NCI-H82 (cell line): ENCODE results near the gene SH3BP1.
"Not testable (repeated sequence)": the region's sequence is repeated elsewhere in the genome, so short reads cannot be mapped to it uniquely, and the experiment has no call there.

Source experiments
- DNase-seq: peaks from one replicate; lab custom pipeline; 2025; lab: John Stamatoyannopoulos, UW

Gene SH3BP1

DNA sequence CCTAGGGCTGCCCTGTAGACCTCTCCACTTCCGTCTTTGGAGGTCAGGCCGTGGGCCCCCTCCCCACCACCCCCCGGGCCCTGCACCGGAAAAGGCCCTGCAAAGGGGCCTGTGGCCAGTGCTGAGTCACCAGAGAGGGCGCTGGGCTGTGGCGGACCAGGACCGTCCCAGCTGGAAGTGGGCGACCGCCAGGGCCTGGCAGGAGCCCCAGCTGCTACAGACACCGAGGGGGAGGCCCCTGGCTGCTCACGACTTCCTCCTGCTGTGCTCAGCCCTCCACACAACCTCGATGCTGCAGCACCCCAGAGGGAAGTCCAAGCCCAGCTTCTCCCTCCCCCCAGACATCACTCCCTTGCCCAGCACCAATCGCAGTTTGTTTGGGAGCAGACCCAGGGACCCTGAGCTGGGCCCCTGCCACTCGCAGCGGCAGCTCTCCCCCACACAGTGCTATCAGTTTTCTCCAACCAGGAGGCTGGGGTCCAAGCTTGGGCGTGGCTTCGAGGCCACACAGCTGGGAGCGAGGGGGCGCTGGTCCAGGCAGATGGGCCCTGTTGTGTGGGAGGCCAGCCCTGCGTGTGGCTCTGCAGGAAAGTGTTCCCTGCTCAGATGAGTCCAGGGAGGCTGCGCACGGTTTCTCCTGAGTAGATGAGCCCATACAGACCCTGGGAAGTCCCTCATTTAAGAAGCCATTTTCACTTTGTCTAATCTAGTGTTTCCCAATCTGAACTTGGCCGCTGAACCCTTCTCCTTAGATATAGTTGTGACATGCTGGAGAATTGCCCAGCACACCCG lies 5.6 kb upstream of the SH3BP1 start:
- peak; percentile 70 for DNase-seq

- no peak for DNase-seq
These were observed 5.0 kb upstream of the SH3BP1 start for GRCh38 chr22:37634417-37634924.

DNA sequence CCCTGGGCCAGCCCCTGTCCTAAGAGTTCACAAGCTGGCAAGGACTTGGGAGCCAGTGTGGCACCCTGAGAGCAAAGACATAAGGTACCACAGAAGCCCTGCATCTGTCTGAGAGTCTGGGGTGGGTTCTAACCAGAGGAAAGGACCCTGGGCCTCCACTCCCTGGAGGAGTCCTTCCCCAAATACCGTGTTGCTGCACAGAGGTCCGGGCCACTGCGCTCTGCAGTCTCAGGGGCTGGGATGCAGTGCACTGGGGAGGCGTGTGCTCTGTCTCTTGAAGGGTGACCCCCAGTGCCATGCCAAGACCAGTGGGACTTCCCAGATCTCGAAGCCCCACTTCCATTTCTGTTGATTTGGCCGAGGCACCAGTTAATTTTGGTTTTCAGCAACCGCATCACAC lies 4.3 kb upstream of the SH3BP1 start:
- DNase-seq, result no peak

DNA sequence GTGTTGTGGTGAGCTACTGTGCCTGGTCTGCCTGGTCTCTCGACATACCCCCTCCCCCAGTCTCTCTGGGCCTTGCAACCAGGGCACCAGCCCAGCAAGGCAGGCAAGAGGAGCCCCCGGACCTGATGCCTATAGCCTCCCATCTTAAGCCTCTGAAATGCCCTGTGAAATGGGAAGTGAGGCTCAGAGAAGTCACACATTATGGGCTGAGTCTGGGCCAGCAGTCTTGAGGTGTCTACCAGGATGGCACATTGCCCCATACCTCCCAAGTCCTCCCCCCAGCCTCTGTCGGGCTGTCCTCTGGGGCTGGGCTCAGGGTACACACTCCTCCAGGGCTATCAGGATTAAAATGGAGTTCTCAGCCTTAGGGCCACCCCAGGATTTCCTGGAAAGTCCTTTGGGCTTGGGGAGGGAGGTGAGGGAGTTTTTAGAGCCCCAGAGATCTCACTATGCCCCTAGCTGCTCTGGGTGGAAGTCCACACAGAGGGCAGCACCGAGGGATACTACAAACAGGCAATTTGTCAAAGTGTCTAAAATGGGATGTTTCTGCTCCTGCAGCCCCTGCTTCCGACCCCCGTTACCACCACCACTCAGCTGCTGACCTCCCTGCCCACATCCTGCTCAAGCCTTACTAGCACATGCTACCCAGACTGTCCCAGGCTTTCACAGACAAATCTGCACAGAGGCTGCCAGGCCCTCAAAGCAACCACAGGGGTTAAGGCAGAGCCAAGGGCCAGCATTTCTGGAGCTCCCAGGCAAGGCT lies 3.1 kb upstream of the SH3BP1 start:
- no peak for DNase-seq

DNA sequence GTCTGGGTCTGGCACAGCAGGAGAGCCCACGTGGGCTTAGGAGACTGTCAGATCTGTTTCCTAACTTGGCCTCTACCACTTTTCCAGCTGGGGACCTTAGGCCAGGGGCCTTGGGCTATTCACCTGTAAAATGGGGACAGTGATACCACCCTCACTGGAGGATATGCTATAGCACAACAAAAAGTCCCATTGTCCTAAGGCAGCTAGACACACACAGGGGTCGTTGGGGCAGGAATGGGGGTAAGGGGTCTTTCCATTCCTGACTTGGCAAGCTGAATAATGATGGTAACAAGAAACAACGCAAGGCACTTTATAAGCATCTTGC lies 2.6 kb upstream of the SH3BP1 start:
- no peak for DNase-seq

- no peak for DNase-seq
These were observed 939 bp upstream of the SH3BP1 start for GRCh38 chr22:37638391-37639069.

DNA sequence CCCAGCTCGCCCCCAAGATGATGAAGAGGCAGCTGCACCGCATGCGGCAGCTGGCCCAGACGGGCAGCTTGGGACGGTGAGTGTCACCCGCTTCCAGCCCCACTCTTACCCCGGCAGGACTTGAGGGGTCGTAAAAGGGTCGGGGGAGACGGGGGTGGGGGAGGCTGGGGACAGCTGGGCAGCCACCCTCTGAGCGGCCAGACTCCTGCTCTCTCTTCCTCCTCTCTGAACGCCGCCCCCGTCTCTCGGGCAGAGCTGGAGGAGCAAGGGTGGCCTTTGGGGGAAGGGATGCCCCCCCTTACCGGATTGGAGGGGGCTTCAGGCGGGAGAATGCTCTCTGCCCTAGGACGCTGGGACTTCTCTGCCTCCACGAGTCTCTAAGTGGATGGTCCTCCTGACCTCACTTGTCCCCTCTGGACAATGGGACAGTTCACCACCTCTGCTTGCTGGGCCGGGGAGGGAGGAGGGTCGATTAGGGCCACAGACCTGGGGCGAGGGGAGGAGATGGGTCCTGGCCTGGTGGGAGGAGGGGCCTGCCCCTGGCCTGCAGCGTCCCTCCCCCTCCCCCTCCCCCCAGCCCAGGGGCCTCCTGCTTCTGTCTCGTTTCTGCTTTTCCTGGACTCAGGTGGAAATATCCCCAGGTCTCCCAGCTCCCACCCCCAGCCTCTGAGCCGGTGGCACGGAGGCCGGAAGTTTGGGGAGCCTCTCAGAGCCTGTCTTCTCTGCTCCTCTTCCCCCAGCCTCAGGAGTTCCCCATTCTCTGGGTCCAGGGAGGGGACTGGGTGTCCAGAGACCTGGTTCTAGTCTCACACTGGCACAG lies 512 bp downstream of the SH3BP1 start:
- no peak for DNase-seq

- DNase-seq, result no peak
These were observed 1.4 kb downstream of the SH3BP1 start for GRCh38 chr22:37640591-37641560.

DNA sequence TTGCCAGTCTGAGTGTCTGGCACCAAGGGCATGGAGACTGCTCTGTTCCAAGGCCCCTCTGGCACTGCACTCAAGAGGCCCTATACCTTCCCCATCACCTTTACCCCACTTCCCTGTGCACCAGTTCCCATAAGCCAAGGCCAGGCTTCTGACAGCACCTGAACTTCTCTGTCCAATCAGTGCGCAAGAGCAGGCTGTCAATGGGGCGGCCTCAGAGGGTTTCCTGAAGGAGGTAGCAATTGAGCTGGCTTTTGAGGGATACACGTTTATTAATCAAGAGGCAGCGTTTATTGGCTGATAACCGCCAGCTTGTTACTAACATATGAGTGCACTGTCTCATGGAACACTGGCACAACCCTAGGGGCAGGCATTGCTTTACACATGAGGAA lies 2.1 kb downstream of the SH3BP1 start:
- no peak for DNase-seq

DNA sequence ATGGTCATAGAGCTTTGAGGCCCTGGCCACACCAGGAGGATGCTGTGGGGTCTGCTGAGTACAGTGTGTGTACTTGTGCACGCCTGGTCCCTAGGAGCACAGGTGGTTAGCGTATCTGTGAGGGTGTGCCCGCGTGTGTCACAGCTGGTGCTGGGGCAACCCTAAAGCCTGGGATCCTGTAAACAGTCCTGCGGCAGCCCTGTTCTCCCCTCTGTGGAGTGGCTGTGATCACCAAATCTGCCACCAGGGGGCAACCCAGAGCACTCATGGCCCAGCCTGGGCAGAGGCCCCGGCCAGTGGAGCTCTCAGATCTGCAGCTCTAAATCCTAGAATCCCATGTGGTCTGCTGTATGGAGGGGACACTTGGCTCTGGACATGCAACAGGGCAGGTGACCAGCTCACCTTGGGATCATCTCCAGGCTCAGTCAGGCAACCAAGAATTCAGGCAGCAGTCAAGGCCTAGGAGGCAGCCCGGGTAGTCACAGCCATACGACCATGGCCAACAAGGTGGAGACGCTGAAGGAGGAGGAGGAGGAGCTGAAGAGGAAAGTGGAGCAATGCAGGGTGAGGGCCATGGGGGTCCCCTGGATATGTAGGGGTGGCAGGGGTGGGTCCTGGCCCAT lies 3.9 kb downstream of the SH3BP1 start:
- DNase-seq, result peak; percentile 81

DNA sequence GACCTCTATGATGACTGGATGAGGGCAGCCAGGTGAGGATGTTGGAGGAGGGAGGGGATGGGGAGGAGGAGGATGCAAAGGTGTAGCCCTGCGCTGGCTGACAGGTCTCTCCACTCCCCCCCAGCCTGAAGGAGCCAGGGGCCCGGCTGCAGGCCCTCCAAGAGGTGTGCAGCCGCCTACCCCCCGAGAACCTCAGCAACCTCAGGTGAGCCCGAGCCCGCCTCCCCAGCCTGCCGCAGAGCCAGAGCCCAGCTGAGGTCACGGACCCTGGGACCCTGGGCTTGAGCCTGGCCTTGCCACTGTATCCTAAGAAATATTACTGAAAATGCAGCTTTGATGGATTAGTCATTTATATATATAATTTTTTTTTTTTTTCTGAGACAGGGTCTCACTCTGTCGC lies 7.8 kb downstream of the SH3BP1 start:
- DNase-seq, result no peak

DNA sequence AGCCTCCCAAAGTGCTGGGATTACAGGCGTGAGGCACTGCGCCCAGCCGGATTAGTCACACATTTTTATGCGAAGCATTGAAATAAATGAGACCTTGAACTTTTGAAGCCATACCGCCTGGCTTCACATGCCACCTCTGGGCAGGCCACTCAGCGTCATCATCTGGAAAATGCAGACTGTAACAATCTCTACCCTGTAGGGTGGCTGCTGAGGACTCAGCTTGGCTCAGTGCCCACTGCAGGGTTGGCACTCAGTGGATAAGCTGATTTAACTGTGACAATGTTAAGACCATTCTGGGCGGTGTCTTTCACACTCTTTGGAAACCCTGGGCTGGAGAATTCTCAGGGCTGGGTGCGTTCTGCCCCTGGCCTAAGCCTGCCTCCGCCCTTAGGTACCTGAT lies 8.5 kb downstream of the SH3BP1 start:
- DNase-seq, result peak; percentile 57

GRCh38 chr22:37650463-37651136 lies 11.1 kb downstream of the SH3BP1 start:
- DNase-seq, result no peak

GRCh38 chr22:37654563-37655251 lies 15.2 kb downstream of the SH3BP1 start:
- DNase-seq, result no peak

DNA sequence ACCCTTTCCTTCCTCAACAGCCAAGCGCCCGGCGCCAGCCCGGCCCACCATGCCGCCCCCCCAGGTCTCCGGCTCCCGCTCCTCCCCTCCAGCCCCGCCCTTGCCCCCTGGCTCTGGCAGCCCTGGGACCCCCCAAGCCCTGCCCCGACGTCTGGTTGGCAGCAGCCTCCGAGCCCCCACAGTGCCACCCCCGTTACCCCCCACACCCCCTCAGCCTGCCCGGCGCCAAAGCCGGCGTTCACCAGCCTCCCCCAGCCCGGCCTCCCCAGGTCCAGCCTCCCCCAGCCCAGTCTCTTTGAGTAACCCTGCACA lies 15.7 kb downstream of the SH3BP1 start:
- DNase-seq, result no peak

DNA sequence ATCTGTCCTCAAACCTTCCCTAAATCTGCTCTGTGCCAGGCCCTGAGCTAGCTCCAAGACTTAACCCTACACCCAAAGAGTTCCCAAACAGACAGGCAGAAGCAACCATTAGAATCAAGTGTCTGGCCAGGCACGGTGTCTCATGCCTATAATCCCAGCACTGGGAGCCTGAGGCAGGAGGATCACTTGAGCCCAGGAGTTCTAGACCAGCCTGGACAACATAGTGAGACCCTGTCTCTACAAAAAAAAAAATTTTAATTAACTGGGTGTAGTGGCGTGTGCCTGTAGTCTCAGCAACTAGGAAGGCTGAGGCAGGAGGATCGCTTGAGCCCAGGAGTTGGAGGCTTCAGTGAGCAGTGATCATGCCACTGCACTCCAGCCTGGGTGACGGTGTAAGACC lies 17.1 kb downstream of the SH3BP1 start:
- DNase-seq, result not testable (repeated sequence)

DNA sequence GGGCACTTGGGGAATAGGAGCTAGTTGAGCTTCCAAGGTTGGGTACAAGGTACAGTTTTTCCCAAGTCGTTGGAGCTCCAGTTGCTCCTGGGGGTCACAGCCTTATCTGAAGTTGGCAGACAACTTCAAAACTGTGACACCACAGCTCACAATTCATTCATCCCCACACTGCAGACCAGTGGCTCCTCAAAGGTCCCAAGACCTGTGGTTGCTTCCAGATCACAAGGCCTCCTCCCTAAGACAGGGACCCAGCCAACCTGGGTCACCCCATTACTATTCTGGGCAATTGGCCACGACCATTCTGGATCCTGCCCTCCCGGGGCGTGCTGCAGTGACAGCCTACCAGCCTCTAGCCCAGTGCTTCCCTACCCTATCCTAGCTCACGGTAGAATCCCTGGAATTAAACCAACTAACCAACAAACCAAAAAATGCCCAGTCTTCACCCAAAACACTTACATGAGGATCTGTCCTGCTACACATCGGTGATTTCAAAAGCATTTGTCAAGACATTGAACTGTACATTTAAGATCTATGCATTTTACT lies 18.2 kb downstream of the SH3BP1 start:
- DNase-seq, result peak; percentile 23

DNA sequence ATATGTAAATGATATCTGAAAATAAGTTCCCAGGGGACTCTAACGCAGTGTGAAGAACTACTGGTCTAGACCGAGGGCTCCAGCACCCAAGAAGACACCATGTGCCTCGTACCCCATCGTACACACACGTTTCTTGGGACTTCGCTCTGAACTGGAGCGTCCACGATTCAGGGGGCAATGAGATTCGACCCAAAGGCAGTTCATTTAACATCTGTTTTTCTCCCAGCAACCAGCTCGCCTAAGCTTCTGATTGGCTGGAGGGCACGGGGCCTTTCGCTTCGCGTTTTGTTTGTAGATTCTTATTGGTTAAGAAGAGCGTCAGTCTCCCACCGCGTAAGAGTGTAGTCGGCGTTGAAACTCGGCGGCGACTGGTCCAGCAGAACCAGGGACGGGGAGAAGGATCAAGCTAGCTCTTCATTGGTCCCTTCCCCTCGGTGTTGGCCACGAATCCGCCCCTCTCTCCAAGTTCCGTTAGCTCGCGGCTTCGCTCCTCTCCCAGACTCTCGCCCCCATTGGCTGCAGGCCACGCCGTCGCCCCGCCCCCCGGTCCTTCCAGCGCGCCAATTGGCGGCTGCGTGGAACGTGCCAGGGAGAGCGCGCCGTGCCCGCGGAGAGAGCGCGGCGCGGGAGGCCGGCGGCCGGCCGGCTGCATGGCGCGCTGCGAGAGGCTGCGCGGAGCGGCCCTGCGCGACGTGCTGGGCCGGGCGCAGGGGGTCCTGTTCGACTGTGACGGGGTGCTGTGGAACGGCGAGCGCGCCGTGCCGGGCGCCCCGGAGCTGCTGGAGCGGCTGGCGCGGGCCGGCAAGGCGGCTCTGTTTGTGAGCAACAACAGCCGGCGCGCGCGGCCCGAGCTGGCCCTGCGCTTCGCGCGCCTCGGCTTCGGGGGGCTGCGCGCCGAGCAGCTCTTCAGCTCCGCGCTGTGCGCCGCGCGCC lies 18.9 kb downstream of the SH3BP1 start, which contains the start of gene PDXP:
PDXP (plus strand) TSS at position 591 of the 933 bp plus-strand sequence; CDS start at position 651, 60 bp downstream.
- DNase-seq, result peak; percentile 99
